ENCODE measurements around the gene FTCD.

Gene FTCD

GRCh38 chr21:46156378-46156645 is 933 bp upstream of the FTCD start:
- no peak for TF ChIP-seq YY1 (IDR thresholded peaks at IDR 0.05; ENCODE audit: low read depth)
- no peak for TF ChIP-seq ZBTB7A (IDR thresholded peaks at IDR 0.05; ENCODE audit: low read depth)
- no peak for TF ChIP-seq FOXM1 (IDR thresholded peaks at IDR 0.05; ENCODE audit: borderline replicate concordance, low read depth)
- TF ChIP-seq TCF12 (IDR thresholded peaks at IDR 0.05; ENCODE audit: low read depth) = no peak
- no peak for TF ChIP-seq EP300 (IDR thresholded peaks at IDR 0.05; ENCODE audit: borderline replicate concordance)
- TF ChIP-seq RAD21 (IDR thresholded peaks at IDR 0.05; ENCODE audit: low read depth) = no peak
- TF ChIP-seq REST (IDR thresholded peaks at IDR 0.05; ENCODE audit: low read depth) = no peak
- TF ChIP-seq CREB1 (IDR thresholded peaks at IDR 0.05; ENCODE audit: low read depth) = no peak
- no peak for TF ChIP-seq MAX (IDR thresholded peaks at IDR 0.05)
- TF ChIP-seq TEAD4 (IDR thresholded peaks at IDR 0.05) = no peak
- no peak for TF ChIP-seq TAF1 (IDR thresholded peaks at IDR 0.05; ENCODE audit: low read depth)
- no peak for TF ChIP-seq USF1 (IDR thresholded peaks at IDR 0.05)
- no peak for TF ChIP-seq CEBPB (IDR thresholded peaks at IDR 0.05)

GRCh38 chr21:46154955-46155513 is 345 bp downstream of the FTCD start:
- no peak for TF ChIP-seq USF1 (IDR thresholded peaks at IDR 0.05)
- no peak for TF ChIP-seq ZBTB7A (IDR thresholded peaks at IDR 0.05; ENCODE audit: low read depth)
- no peak for TF ChIP-seq MAX (IDR thresholded peaks at IDR 0.05)

- TF ChIP-seq RAD21 (IDR thresholded peaks at IDR 0.05; ENCODE audit: low read depth) (no peak), TAF1 (IDR thresholded peaks at IDR 0.05; ENCODE audit: low read depth) (no peak), FOXM1 (IDR thresholded peaks at IDR 0.05; ENCODE audit: borderline replicate concordance, low read depth) (no peak), USF1 (IDR thresholded peaks at IDR 0.05) (no peak), REST (IDR thresholded peaks at IDR 0.05; ENCODE audit: low read depth) (no peak), NFIC (IDR thresholded peaks at IDR 0.05) (no peak), MAX (IDR thresholded peaks at IDR 0.05) (no peak), EP300 (IDR thresholded peaks at IDR 0.05; ENCODE audit: borderline replicate concordance) (no peak), TCF12 (IDR thresholded peaks at IDR 0.05; ENCODE audit: low read depth) (no peak), ZBTB7A (IDR thresholded peaks at IDR 0.05; ENCODE audit: low read depth) (no peak), EGR1 (IDR thresholded peaks at IDR 0.05) (no peak), TEAD4 (IDR thresholded peaks at IDR 0.05) (no peak), YY1 (IDR thresholded peaks at IDR 0.05; ENCODE audit: low read depth) (no peak), CREB1 (IDR thresholded peaks at IDR 0.05; ENCODE audit: low read depth) (no peak), CEBPB (IDR thresholded peaks at IDR 0.05) (no peak)
Observed at GRCh38 chr21:46154155-46154954, 1.0 kb downstream of the FTCD start.

GRCh38 chr21:46153247-46154154 is 1.9 kb downstream of the FTCD start:
- TF ChIP-seq CEBPB (IDR thresholded peaks at IDR 0.05) = no peak
- peak; percentile 62 for TF ChIP-seq RAD21 (IDR thresholded peaks at IDR 0.05; ENCODE audit: low read depth)
- TF ChIP-seq ZBTB7A (IDR thresholded peaks at IDR 0.05; ENCODE audit: low read depth) = 0 out of 2 replicates have a peak, but pooled peaks have one; percentile 78
- no peak for TF ChIP-seq YY1 (IDR thresholded peaks at IDR 0.05; ENCODE audit: low read depth)
- no peak for TF ChIP-seq TCF12 (IDR thresholded peaks at IDR 0.05; ENCODE audit: low read depth)
- TF ChIP-seq REST (IDR thresholded peaks at IDR 0.05; ENCODE audit: low read depth) = no peak
- no peak for TF ChIP-seq USF1 (IDR thresholded peaks at IDR 0.05)
- TF ChIP-seq FOXM1 (IDR thresholded peaks at IDR 0.05; ENCODE audit: borderline replicate concordance, low read depth) = no peak
- TF ChIP-seq TEAD4 (IDR thresholded peaks at IDR 0.05) = 0 out of 2 replicates have a peak, but pooled peaks have one; percentile 9
- TF ChIP-seq CREB1 (IDR thresholded peaks at IDR 0.05; ENCODE audit: low read depth) = no peak
- TF ChIP-seq NFIC (IDR thresholded peaks at IDR 0.05) = no peak
